Activated CD8-positive, alpha-beta memory T cell treated with anti-CD3 and anti-CD28 coated beads for 24 hours (primary cell): ENCODE results near the gene PRIM2.
"Not testable (repeated sequence)": the region's sequence is repeated elsewhere in the genome, so short reads cannot be mapped to it uniquely, and the experiment has no call there.

ENCODE experiments used
- DNase-seq: peaks from one replicate; pipeline ENCODE4 v3.0.0-alpha.2; 2020

PRIM2 gene

DNA sequence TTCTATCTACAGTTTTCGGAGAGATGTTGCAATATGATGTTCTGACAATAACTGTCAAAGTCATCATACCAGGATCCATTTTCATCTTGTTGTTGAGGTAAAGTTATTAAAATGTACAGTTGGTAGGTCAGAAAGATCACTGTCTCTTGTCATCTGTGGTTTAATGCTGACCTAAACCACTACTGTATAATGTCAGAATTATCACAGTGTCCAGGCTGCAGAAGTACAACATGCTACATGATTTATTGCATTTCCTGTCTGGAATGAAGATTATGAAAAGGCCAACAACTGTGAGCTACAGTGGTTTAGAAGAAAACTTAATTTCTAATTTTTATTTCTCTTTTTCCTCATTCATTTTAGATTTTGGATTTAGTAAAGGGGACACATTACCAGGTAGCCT lies 314.3 kb downstream of the PRIM2 start:
- not testable (repeated sequence) for DNase-seq

DNA sequence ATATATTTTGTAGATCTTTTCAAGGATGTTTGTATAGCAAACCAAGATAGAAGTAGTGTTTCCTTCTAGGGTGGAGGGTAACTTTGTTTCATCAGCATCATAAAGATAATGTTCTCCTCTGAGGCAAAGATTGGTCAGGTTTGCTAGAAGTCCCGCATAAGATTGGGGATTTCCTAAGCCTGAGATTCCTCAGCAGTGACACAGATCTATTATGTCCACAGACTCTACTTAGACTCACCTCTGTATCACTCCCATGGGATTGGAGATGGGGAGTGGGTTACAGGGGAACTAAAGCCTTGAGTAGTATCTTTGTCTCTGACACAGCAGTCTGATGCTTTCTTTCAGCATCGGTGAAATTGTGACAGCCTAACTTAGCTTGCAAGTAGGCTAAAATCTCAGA lies 341.1 kb downstream of the PRIM2 start:
- not testable (repeated sequence) for DNase-seq

GRCh38 chr6:57659794-57660193 lies 342.4 kb downstream of the PRIM2 start:
- not testable (repeated sequence) for DNase-seq

DNA sequence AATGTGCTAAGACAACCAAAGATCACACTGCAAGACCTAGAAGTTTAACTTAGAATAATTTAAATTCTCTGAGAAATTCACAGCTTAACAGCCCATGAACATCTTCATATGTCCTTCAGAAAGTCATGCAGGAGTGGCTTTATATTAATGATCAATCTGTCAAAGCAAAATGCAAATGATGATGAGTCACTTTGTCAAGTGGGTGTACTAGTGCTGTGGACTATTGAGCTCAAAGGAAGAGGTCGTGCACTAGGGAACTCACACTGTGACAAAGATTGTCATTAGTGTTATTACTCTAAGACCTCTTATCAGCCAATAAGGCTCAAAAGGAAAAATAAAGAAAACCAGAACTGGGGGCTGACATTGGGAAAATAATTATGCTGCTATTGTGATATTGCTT lies 343.5 kb downstream of the PRIM2 start:
- not testable (repeated sequence) for DNase-seq

GRCh38 chr6:57668108-57668507 lies 350.7 kb downstream of the PRIM2 start:
- not testable (repeated sequence) for DNase-seq

GRCh38 chr6:57671237-57671636 lies 353.8 kb downstream of the PRIM2 start:
- not testable (repeated sequence) for DNase-seq

GRCh38 chr6:57671937-57672627 lies 354.7 kb downstream of the PRIM2 start:
- DNase-seq: not testable (repeated sequence)

DNA sequence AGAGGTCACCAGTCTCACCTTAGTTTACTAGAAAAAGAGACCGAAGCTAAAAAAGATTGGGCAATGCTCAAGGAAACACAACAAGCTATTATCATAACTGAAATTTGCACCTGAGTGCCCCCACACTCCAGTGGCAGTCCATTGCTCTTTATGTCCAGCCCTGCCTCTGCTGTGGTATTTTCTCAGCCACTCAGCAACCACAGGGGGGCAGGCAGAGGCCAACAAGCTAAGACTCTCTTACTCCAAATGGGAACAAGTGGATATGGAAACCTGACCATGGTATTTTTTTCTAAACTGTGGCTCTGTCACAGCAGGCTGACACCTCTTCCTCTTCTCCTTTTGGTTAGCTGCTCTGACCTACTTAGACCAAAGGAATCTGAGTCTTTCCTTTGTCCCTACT lies 355.9 kb downstream of the PRIM2 start:
- not testable (repeated sequence) for DNase-seq

DNA sequence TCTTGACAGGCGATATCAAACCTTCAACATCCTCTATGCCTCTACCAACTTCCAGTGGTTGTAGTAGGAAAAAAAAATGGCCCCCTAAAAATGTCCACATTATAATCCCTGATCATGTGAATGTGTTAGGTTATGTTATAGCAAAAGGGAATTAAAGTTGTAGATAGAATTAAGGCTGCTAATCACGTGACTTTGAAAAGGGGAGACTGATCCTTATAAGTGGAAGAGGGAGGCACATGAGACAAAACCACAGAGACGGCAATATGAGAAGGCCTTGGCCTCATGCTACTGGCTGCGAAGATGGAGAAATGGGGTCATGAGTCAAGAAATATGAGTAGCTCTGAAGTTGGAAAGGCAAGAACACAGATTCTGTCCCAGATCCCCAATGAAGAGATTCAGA lies 358.0 kb downstream of the PRIM2 start:
- not testable (repeated sequence) for DNase-seq

DNA sequence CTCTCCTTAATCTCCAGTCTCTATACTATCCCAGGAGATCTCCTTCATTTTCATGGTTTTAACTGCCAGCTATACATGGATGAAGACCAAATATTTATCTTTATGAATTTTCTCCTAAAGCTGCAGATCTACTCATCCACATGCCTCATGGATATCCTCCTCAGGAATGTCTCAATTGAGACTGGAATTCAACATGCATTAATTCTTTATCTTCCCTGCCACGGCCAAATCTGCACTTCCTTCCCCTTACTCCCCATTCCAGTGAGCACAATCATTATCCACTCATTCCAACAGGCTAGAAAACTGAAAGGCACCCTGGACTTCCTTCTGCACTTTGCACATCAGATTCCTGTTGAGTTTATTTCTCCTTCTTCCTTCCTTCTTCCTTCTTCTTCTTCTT lies 379.0 kb downstream of the PRIM2 start:
- not testable (repeated sequence) for DNase-seq
